ENCODE measurements around the gene ANLN.

GRCh38 chr7:36389371-36390198, at the start of gene ANLN:
- TF ChIP-seq CTCF (IDR thresholded peaks at IDR 0.05) = peak in 1 of 5 experiments; percentile 22
- peak; percentile 11 to 50 for TF ChIP-seq POLR2A (IDR thresholded peaks at IDR 0.05)
